Activated naive CD4-positive, alpha-beta T cell (primary cell): ENCODE results near the gene WDFY2.

Source experiments
- DNase-seq, 4 experiments: peaks; one replicate each; lab custom pipeline; 2025; lab: John Stamatoyannopoulos, UW

Gene WDFY2

DNA sequence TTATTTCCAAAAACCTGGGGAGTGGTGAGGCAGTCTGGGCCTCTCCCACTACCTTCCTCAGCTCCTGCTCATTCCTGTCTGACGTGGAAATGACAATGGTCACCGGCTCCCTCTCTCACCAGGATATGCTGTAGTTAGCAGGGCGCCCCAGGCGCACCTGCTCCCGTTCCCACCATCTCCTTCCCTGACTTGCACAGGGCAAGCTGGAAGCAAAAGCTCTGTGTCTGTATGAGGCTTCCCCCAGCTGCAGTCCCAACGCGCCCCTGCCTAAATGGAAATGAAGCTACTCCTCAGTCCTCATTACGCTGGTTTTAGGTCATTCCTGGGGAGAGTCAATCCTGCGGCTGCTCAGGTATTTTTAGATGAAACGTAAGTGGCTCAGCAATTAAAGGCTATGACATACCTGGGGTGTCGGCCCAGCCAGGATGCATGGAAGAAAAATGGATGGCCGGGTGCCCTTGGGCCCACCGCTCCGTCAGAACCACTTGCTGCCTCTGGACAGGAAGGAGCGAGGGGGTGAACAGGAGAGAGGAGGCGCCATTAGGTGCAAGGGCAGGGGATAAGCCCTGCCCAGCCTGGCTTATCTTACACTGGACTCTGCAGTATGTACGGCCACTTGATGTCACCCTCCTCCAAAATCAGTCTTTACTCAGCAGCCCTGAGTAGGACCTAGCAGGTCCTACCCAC, 187.3 kb downstream of the WDFY2 start:
- DNase-seq, result no peak

GRCh38 chr13:51772105-51772455, 187.8 kb downstream of the WDFY2 start:
- no peak for DNase-seq

GRCh38 chr13:51772781-51773180, 188.5 kb downstream of the WDFY2 start:
- DNase-seq, result no peak

- DNase-seq, result no peak
Measured at GRCh38 chr13:51773515-51773914, 189.3 kb downstream of the WDFY2 start.

- DNase-seq, result no peak
Measured at GRCh38 chr13:51776179-51776578, 191.9 kb downstream of the WDFY2 start.

DNA sequence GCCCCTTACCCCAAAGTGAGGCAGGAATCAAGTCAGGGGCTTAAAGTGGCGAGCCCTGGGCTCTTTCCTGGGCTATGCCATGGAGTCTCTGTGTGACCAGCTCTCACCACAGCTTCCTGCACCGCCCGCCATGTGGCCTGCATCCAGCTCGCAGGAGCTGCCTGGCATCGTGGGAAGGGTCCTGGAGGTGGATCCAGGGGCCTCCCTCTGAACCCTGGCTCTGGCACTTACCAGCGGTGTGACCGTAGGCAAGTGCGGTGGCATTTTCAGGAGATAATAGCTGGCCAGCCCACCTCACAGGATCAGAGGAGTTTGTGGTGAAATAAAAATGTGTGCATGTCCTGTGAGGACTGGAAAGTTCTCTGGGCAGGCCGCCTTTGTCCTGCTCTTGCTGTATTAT, 193.7 kb downstream of the WDFY2 start:
- DNase-seq, result no peak

GRCh38 chr13:51778392-51778791, 194.1 kb downstream of the WDFY2 start:
- DNase-seq, result no peak

DNA sequence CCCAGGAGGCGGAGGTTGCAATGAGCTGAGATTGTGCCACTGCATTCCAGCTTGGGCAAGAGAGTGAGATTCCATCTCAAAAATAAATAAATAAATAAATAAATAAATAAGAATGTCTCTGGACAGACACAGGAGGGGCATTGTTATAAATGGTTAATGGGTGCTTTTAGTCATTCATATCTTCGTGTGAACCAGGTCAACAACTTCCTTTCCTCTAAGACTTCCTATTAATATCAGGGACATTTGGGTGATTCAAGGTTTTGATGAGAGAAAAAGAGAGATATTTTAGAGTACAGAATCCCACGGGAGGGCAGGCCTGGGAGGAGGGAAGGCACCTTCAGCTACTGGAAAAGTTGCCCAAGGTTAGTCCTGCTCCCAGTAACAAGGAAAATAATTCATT, 195.8 kb downstream of the WDFY2 start:
- no peak for DNase-seq

DNA sequence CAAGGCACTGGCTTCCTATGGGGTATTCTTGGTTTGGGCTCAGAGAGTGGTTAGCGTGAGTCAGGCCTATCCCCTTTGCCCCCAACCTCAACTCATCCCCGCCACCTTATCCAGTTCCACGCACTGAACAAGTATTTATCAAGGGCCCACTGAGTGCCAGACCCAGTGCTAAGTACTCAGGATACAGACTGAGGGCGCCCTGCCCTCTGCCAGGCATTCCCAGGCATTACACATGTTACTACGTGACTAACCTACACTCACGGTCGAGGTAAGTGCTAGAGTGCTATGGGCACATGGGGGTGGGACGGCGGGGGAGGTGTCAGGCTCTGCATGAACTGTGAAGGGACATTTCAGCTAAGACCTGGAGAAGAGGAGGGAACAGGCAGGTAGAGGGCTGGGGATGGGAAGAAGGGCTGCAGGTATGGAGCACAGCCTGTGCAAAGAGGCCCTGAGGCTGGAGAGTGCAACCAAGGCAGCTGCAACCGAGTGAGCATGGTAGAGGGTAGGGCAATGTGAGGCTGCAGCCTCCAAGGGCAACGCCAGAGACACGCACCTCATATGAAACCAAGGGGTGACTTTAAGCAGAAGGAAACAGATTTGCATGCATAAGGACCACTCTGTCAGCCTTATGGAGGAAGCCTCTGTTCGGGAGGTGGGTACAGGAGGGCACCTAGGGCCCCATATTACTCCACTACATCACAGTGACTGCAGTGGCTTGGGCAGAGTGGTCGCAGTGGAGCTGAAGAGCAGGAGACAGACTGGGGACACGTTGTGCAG, 197.2 kb downstream of the WDFY2 start:
- no peak for DNase-seq

DNA sequence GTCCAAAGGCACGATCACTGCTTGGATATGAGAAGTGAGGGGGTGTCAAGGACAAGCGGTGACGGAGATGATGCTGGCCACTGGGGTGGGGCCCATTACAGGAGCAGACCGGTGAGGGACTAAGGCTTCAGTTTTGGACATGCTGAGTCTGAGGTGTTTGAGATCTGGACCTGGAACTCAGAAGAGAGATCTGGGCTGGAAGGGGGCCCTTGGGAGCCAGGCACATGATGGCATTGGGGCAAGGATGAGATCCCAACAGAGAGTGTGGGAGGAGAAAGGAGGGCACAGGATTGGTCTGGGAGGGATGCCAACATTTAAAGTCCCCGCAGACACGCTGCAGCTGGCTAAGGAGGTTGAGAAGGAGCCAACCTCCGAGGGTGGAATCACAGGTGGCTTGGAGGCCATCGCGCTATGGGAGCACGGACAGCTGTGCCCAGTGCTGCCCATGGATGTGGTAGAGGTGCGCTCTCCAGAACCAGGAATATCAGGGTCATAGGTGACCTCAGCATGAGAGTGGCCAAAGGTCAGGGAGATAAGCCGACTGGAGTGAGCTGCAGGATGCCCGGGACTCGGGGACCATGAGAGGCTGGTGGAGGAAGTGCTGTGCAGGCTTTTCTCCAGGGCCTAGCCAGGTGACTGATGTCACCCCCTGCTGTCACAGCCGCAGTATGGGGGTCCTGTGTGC, 197.9 kb downstream of the WDFY2 start:
- DNase-seq, result no peak

DNA sequence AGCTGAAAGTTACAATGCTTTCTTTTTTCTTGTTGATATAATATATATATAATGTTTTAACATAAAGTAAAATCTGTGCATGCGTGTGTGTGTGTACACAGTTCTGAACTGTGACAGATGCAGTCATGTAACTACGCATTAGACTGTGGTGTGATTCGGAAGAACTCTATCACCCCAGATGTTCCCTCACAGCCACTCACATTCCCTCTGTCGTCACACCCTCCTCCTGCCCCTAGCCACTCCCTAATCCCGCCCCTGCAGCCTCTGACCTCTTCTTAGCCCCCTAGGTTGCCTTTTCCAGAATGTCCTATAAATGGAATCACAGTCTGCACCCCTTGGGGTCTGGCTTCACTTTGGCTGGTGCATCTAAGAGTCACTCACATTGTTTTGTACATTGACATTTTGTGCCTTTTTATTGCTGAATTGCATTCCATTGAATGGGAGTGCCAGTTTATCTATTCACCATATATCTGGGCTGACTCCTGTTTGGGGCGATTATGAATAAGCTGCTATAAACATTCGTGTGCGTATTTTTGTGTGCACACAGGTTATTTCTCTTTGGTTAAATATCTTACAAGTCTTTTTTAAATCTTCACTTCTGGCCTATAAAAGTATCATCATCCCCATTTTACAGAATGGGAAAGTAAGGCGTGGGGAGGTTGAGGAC, 199.3 kb downstream of the WDFY2 start:
- no peak for DNase-seq

DNA sequence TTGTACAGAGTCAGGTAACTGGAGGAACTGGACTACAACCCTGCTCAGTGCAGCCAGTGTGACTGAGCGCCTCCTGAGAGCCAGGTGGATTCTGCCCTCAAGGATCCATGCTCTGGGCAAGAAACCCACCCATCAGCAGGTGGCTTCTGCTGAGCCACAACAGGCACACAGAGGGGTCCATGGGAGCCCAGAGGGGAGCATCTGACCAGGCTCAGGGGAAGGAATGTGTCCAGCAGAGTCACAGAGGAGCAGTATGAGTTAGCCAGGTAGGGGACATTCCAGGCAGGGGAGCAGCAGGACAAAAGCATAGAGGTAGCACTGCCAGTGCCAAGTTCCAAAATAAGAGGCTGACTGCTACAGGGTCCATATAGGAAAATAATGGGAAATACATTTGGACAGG, 199.8 kb downstream of the WDFY2 start:
- no peak for DNase-seq

DNA sequence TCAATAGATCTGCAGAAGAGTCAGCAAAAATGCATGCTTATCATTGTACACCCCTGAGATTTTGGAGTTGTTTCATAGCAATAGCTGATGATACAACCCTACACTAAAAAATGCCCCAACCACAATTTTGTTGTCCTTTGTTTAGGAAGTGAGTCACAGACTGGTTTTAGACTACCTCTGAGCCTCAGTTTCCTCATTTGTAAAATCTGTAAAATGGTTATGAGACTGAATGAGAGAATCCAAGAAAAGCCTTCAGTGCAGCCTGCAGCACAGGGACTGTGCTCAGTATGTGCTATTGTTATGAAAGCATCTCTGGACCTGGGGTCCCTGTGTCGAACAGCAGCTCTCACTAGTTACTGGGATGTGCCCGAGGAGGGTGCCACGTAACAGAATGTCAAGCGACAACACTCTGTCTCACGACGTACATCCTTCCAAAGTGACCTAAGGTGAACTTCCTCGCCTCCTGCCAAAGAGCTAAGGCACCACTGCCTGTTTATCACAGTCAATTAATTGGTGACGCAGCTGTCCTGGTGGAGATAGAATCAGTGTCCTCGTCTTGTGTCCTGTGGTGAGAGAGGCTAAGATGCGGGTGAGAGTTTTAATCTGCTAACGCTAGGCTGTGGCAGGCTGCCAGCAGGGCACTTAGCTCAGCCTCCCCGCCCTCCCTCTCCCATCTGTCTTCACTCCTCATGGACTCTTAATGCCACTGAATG, 201.6 kb downstream of the WDFY2 start:
- DNase-seq, result no peak

GRCh38 chr13:51786425-51787265, 202.4 kb downstream of the WDFY2 start:
- DNase-seq, result no peak

- DNase-seq, result peak in 1 of 4 experiments; percentile 3
Measured at GRCh38 chr13:51793570-51794271, 209.5 kb downstream of the WDFY2 start.

GRCh38 chr13:51794964-51795363, 210.7 kb downstream of the WDFY2 start:
- no peak for DNase-seq

GRCh38 chr13:51795419-51795818, 211.2 kb downstream of the WDFY2 start:
- DNase-seq, result no peak

GRCh38 chr13:51796546-51796945, 212.3 kb downstream of the WDFY2 start:
- DNase-seq, result no peak

DNA sequence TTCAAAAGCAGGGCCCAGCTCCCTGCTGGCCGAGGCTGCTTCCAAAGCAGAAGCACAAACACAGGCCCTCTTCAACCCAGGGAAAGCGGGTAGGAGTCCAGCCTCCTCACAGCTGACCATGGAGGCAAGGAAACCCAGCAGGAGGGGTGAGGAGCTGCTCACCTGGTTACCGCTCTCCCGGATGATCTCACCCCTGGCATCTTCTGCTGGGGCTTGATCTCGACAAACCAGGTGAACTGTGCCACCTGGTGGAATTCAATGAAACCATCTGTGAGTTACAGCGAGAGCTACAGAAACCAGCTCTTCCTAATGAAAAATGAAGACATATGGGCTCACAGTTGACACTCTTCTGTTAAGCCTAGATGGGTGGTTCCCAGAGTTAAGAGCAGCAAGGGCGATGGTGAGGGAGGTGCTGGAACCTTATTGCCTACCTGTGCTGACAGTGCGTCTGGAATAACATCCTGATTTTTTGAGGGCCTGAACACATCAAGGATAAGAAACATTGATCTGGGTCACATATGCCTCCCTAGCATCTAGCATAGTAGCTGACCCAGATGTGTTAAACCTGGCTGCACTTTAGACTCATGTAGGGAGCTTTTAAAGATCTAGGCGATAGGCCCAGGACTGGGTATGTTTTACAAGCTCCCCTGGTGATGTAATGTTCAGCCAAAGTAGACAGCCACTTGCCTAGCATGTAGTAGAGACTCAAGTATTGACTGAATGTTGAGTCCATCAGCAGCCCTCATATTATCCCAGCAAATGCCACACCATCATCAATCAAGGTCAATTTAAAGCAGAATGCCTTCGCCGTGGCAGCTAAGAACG, 213.6 kb downstream of the WDFY2 start:
- peak in 1 of 4 experiments; percentile 30 for DNase-seq
